A673 (cell line): ENCODE measurements around the gene APBB2. TPM values are rescaled to one million over a fixed set of nuclear protein-coding genes. Genes with fewer than 3 reads are reported as not detected.

Experiments
- BruUV-seq: library from RNA; stranded (reverse); fragments of 400-500 nt; replicated peaks from 2 replicates; lab custom pipeline; 2021; lab: Mats Ljungman, UMichigan
- CTCF ChIA-PET: fragments of 300-600 bp; sonication (Branson Sonifier 250); formaldehyde crosslinking; loops from one replicate; lab custom pipeline; 2022; ENCODE audit warnings: antibody characterized with exemption; lab: Charles Lee
- POLR2A ChIA-PET: fragments of 300-600 bp; sonication (Branson Sonifier 250); formaldehyde crosslinking; loops from one replicate; lab custom pipeline; 2022; ENCODE audit warnings: antibody characterized with exemption; ENCODE audit not compliant: low non-redundant PET; lab: Charles Lee
- DNase-seq: peaks from one replicate; pipeline ENCODE4 v3.0.0-alpha.2; 2015; ENCODE audit warnings: low spot score
- H3K27ac ChIP-seq: fragments of 200-600 bp; sonication (generic); 2 replicates; pipeline ENCODE4 v1.5.1; 2016; ENCODE audit warnings: mixed run types, low read depth, mild to moderate bottlenecking, mixed read lengths, antibody characterized with exemption, low read length; ENCODE audit not compliant: poor library complexity, severe bottlenecking
- H3K27me3 ChIP-seq: fragments of 200-600 bp; sonication (generic); replicated peaks from 2 replicates; pipeline ENCODE4 v1.6.1; 2017; ENCODE audit warnings: mixed run types, low read depth, mild to moderate bottlenecking, mixed read lengths, antibody characterized with exemption, low read length; ENCODE audit not compliant: insufficient read depth, poor library complexity
- H3K36me3 ChIP-seq: fragments of 200-600 bp; sonication (generic); 2 replicates; pipeline ENCODE4 v1.6.1; 2016; ENCODE audit warnings: mixed run types, mild to moderate bottlenecking, mixed read lengths, antibody characterized with exemption, low read length; ENCODE audit not compliant: insufficient read depth, poor library complexity, severe bottlenecking
- H3K4me1 ChIP-seq: fragments of 200-600 bp; sonication (generic); 2 replicates; pipeline ENCODE4 v1.6.1; 2017; ENCODE audit warnings: mixed run types, mild to moderate bottlenecking, mixed read lengths, antibody characterized with exemption, low read length; ENCODE audit not compliant: insufficient read depth, poor library complexity, severe bottlenecking
- H3K4me3 ChIP-seq: fragments of 200-600 bp; sonication (generic); 2 replicates; pipeline ENCODE4 v1.5.1; 2016; ENCODE audit warnings: low read depth, mixed run types, mild to moderate bottlenecking, mixed read lengths, low read length; ENCODE audit not compliant: poor library complexity, severe bottlenecking
- H3K9me3 ChIP-seq: fragments of 200-600 bp; sonication (generic); 2 replicates; pipeline ENCODE4 v1.6.1; 2016; ENCODE audit warnings: mixed run types, low read depth, mild to moderate bottlenecking, mixed read lengths, antibody characterized with exemption, low read length; ENCODE audit not compliant: poor library complexity, severe bottlenecking
- EZH2 ChIP-seq: fragments of 200-600 bp; sonication (generic); IDR thresholded peaks from 2 replicates; pipeline ENCODE4 v1.6.1; 2017; ENCODE audit warnings: borderline replicate concordance, low read depth, mild to moderate bottlenecking, mixed read lengths, antibody characterized with exemption, low read length; ENCODE audit not compliant: poor library complexity, severe bottlenecking
- intact Hi-C: fragments of 100-400 bp; cut with micrococcal nuclease; formaldehyde crosslinking; loops from one replicate; pipeline ENCODE4 v1.10.0; 2022; ENCODE audit not compliant: unreplicated experiment
- total RNA-seq: library from RNA; stranded (reverse); gene quantifications from 2 replicates; pipeline ENCODE4 v1.2.3, GENCODE V29; 2021
- TF ChIP-seq, protein P1 (sequence below): fragments of 300-800, 200-600 bp; sonication (generic); conservative IDR thresholded peaks from 2 replicates; pipeline ENCODE4 v1.5.1; 2017; ENCODE audit warnings: low read depth, mild to moderate bottlenecking, antibody characterized with exemption, low read length, moderate library complexity, mixed read lengths

The APBB2 gene
- total RNA-seq, 1 experiment from 2014 or later: 10.3 TPM

DNA sequence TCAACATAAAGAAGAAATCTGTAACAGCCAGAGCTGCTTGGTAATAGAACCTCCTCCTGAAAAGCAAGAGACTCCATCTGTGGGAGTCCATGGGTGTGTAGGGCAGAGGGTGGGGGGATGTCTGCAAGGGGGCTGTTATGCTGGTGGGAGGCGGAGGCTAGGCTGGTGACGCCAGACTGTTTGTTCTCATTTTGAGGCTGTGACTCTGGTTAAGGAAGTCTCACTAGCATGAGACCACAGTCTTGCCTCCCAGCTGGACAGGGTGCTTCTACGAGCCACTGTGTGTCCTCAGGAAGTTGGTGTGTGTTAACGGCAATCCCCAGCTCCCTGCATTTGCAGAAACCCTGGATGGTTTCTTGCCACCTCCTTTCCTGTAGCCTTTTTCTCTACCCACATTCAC, 384.8 kb downstream of the APBB2 start:
- intact Hi-C loops: no loop called here
- ChIA-PET CTCF (interaction anchor here (1.5 kb wide), 1 partner anchor 12 kb away, joined by 3 read pairs; no protein-coding TSS in a partner anchor), POLR2A (no interaction called here)

DNA sequence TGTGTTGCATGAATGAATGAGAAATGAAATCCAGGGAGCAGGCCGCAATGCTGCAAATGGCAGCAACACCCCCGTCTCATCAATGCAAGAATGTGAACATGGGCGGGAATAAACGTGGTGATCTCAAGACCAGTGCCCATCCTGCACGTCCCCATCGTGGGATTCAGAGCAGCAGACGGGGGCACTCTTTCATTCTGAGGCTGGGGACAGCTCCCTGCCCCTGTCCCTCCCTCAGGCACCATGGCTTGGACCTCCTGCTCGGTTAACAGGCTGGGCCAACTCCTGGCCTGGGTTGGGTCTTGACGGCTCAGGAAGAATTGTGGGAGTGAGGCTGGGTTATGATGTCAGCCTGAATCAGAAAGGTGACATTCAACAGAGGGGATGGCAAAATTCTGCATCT, 385.7 kb downstream of the APBB2 start:
- POLR2A ChIA-PET: no interaction called here
- intact Hi-C loops: no loop called here
- no peak for DNase-seq
- H3K9me3 ChIP-seq: no peaks in the 10 kb centered on the region
- CTCF ChIA-PET: interaction anchor here (1.5 kb wide), 1 partner anchor 12 kb away, joined by 3 read pairs; no protein-coding TSS in a partner anchor
- H3K4me1 ChIP-seq: no peaks in the 10 kb centered on the region
- H3K27me3 ChIP-seq: no peaks in the 10 kb centered on the region
- no peak for TF ChIP-seq EZH2
- TF ChIP-seq, protein P1, sequence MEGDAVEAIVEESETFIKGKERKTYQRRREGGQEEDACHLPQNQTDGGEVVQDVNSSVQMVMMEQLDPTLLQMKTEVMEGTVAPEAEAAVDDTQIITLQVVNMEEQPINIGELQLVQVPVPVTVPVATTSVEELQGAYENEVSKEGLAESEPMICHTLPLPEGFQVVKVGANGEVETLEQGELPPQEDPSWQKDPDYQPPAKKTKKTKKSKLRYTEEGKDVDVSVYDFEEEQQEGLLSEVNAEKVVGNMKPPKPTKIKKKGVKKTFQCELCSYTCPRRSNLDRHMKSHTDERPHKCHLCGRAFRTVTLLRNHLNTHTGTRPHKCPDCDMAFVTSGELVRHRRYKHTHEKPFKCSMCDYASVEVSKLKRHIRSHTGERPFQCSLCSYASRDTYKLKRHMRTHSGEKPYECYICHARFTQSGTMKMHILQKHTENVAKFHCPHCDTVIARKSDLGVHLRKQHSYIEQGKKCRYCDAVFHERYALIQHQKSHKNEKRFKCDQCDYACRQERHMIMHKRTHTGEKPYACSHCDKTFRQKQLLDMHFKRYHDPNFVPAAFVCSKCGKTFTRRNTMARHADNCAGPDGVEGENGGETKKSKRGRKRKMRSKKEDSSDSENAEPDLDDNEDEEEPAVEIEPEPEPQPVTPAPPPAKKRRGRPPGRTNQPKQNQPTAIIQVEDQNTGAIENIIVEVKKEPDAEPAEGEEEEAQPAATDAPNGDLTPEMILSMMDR: no peak
- no TSS peak for BruUV-seq
- no peak overlapping the region for H3K4me3 ChIP-seq
- no peaks in the 10 kb centered on the region for H3K36me3 ChIP-seq
- no peak overlapping the region for H3K27ac ChIP-seq

More for the DNA sequence above, 384.8 kb downstream of the APBB2 start:
- Histone ChIP-seq H3K9me3 (no peaks in the 10 kb centered on the region), H3K27ac (no peak overlapping the region), H3K27me3 (no peaks in the 10 kb centered on the region), H3K36me3 (no peaks in the 10 kb centered on the region), H3K4me1 (no peaks in the 10 kb centered on the region), H3K4me3 (no peak overlapping the region)
- TF ChIP-seq EZH2: no peak
- TF ChIP-seq, protein P1: no peak
- BruUV-seq: no TSS peak
- DNase-seq: no peak

DNA sequence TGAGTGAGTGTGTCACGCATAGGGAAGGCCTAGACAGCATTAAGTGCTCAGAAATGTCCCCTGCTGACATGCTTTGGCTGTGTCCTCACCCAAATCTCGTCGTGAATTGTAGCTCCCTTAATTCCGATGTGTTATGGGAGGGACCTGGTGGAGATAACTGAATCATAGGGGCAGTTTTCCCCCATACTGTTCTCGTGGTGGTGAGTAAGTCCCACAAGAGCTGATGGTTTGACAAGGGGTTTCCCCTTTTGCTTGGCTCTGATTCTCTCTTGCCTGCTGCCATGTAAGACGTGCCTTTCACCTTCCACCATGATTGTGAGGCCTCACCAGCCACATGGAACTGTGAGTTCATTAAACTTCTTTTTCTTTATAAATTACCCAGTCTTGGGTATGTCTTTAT, 386.6 kb downstream of the APBB2 start:
- Histone ChIP-seq H3K4me1 (no peaks in the 10 kb centered on the region), H3K27ac (no peak overlapping the region), H3K27me3 (no peaks in the 10 kb centered on the region), H3K4me3 (no peak overlapping the region), H3K9me3 (no peaks in the 10 kb centered on the region), H3K36me3 (no peaks in the 10 kb centered on the region)
- ChIA-PET CTCF (no interaction called here), POLR2A (no interaction called here)
- DNase-seq: no peak
- TF ChIP-seq, protein P1: no peak
- TF ChIP-seq EZH2: no peak
- intact Hi-C loops: no loop called here
- BruUV-seq: no TSS peak
